Activated naive CD8-positive, alpha-beta T cell treated with anti-CD3 and anti-CD28 coated beads, Interleukin-2, amount 10 ng/mL, durations not matched to agents 7 days and 5 days (primary cell): ENCODE measurements around the gene USP21. TPM values are rescaled to one million over a fixed set of nuclear protein-coding genes. Genes with fewer than 3 reads are reported as not detected.

ENCODE experiments used
- ATAC-seq: fragments of 150-1000 bp; cut with Tn5 transposase; one replicate; pipeline ENCODE4 v1.10.0; 2021; ENCODE audit warnings: low read depth, moderate library complexity
- POLR2A ChIA-PET: fragments of 350-600 bp; sonication (Branson Sonifier 250); formaldehyde crosslinking; loops from one replicate; lab custom pipeline; 2021; ENCODE audit warnings: antibody characterized with exemption; lab: Charles Lee
- DNase-seq: peaks from one replicate; pipeline ENCODE4 v3.0.0; 2021
- H3K27ac Mint-ChIP-seq: one replicate; pipeline ENCODE4 v1.8.0; 2022; ENCODE audit warnings: mild to moderate bottlenecking, mixed read lengths
- H3K27me3 Mint-ChIP-seq: one replicate; pipeline ENCODE4 v1.8.0; 2022; ENCODE audit warnings: mild to moderate bottlenecking, moderate library complexity, mixed read lengths
- H3K36me3 Mint-ChIP-seq: one replicate; pipeline ENCODE4 v1.8.0; 2021; ENCODE audit warnings: mild to moderate bottlenecking, mixed read lengths
- H3K4me1 Mint-ChIP-seq: one replicate; pipeline ENCODE4 v1.8.0; 2021; ENCODE audit warnings: mixed read lengths
- H3K4me3 Mint-ChIP-seq: one replicate; pipeline ENCODE4 v1.8.0; 2022; ENCODE audit warnings: mild to moderate bottlenecking, moderate library complexity, mixed read lengths
- H3K9me3 Mint-ChIP-seq: one replicate; pipeline ENCODE4 v1.8.0; 2021; ENCODE audit warnings: mixed read lengths
- total RNA-seq, 2 experiments: library from RNA; stranded (reverse); gene quantifications; one replicate each; pipeline ENCODE4 v1.2.3, GENCODE V29; 2021

USP21 gene
- total RNA-seq, 2 experiments from 2014 or later = 40.7 to 46.8 TPM

GRCh38 chr1:161122967-161123366, 36.3 kb upstream of the USP21 start:
- H3K36me3 Mint-ChIP-seq = peaks cover 32% of the 10 kb centered on the region
- no peaks in the 10 kb centered on the region for H3K27me3 Mint-ChIP-seq
- H3K27ac Mint-ChIP-seq = no peak overlapping the region
- POLR2A ChIA-PET = interaction anchor here (1.3 to 1.8 kb wide), 3 partner anchors 10 to 77 kb away, joined by 3 to 5 read pairs (median 4); partner anchors contain the start of genes ARHGAP30, DEDD and USF1
- no peak for DNase-seq
- no peaks in the 10 kb centered on the region for H3K9me3 Mint-ChIP-seq
- H3K4me1 Mint-ChIP-seq = peaks cover 29% of the 10 kb centered on the region
- H3K4me3 Mint-ChIP-seq = no peak overlapping the region
- no peak for ATAC-seq

GRCh38 chr1:161127649-161128048, 31.7 kb upstream of the USP21 start:
- peaks cover 45% of the 10 kb centered on the region for H3K36me3 Mint-ChIP-seq
- no peak overlapping the region for H3K4me3 Mint-ChIP-seq
- H3K27me3 Mint-ChIP-seq = no peaks in the 10 kb centered on the region
- H3K9me3 Mint-ChIP-seq = no peaks in the 10 kb centered on the region
- peaks cover 43% of the 10 kb centered on the region for H3K4me1 Mint-ChIP-seq
- peak overlapping the region; percentile 28 for H3K27ac Mint-ChIP-seq
- POLR2A ChIA-PET = interaction anchor here (1.6 kb wide), 1 partner anchor 10 kb away, joined by 7 read pairs; the partner anchor contains the start of genes NIT1 and PFDN2
- ATAC-seq (no peak), DNase-seq (no peak)

- POLR2A ChIA-PET = interaction anchor here (1.7 kb wide), 1 partner anchor 11 kb away, joined by 4 read pairs; the partner anchor contains the start of genes NIT1 and PFDN2
- H3K36me3 Mint-ChIP-seq = peaks cover 38% of the 10 kb centered on the region
- no peak overlapping the region for H3K4me3 Mint-ChIP-seq
- no peak for ATAC-seq
- no peaks in the 10 kb centered on the region for H3K27me3 Mint-ChIP-seq
- H3K9me3 Mint-ChIP-seq = no peaks in the 10 kb centered on the region
- no peak for DNase-seq
- no peak overlapping the region for H3K27ac Mint-ChIP-seq
- peaks cover 43% of the 10 kb centered on the region for H3K4me1 Mint-ChIP-seq
These were observed 30.5 kb upstream of the USP21 start for GRCh38 chr1:161128591-161129420.

- no peak for DNase-seq
- Mint-ChIP-seq H3K4me3 (peak overlapping the region; percentile 9), H3K4me1 (peaks cover 45% of the 10 kb centered on the region), H3K36me3 (peaks cover 36% of the 10 kb centered on the region), H3K9me3 (no peaks in the 10 kb centered on the region), H3K27me3 (no peaks in the 10 kb centered on the region), H3K27ac (no peak overlapping the region)
- no peak for ATAC-seq
- POLR2A ChIA-PET = interaction anchor here (1.7 kb wide), 1 partner anchor 13 kb away, joined by 4 read pairs; the partner anchor contains the start of genes NIT1 and PFDN2
These were observed 29.0 kb upstream of the USP21 start for GRCh38 chr1:161130266-161130665.

- no peak for DNase-seq
- no peak for ATAC-seq
- Mint-ChIP-seq H3K9me3 (no peaks in the 10 kb centered on the region), H3K4me1 (peaks cover 40% of the 10 kb centered on the region), H3K4me3 (no peak overlapping the region), H3K27ac (no peak overlapping the region), H3K36me3 (peaks cover 30% of the 10 kb centered on the region), H3K27me3 (no peaks in the 10 kb centered on the region)
- POLR2A ChIA-PET = interaction anchor here (0.6 to 2.4 kb wide), 13 partner anchors 10 to 118 kb away, joined by 3 to 15 read pairs (median 5); partner anchors contain the start of genes ARHGAP30, B4GALT3, F11R and PPOX
These were observed 27.5 kb upstream of the USP21 start for GRCh38 chr1:161131523-161132409.

- Mint-ChIP-seq H3K36me3 (peaks cover 22% of the 10 kb centered on the region), H3K27ac (no peak within 1 kb of the TSS), H3K4me1 (peaks cover 35% of the 10 kb centered on the region), H3K27me3 (no peaks in the 10 kb centered on the region), H3K9me3 (no peaks in the 10 kb centered on the region), H3K4me3 (no peak within 1 kb of the TSS)
- peak; percentile 98 for ATAC-seq
- peak; percentile 92 for DNase-seq
- POLR2A ChIA-PET = interaction anchor here (0.6 to 2.4 kb wide), 16 partner anchors 9 to 126 kb away, joined by 3 to 15 read pairs (median 4); partner anchors contain the start of genes ARHGAP30, B4GALT3, F11R and PCP4L1
These were observed 26.7 kb upstream of the USP21 start, which contains the start of gene DEDD for GRCh38 chr1:161132410-161133219. Gene DEDD, minus strand, starts transcription at chr1:161132667. Its CDS starts 8,205 bp downstream, at chr1:161124462.

- Mint-ChIP-seq H3K4me1 (peaks cover 30% of the 10 kb centered on the region), H3K9me3 (no peaks in the 10 kb centered on the region), H3K27ac (no peak overlapping the region), H3K4me3 (no peak overlapping the region), H3K36me3 (peaks cover 16% of the 10 kb centered on the region), H3K27me3 (no peaks in the 10 kb centered on the region)
- ATAC-seq (no peak), DNase-seq (no peak)
- POLR2A ChIA-PET = interaction anchor here (0.6 to 2.6 kb wide), 14 partner anchors 8 to 125 kb away, joined by 3 to 15 read pairs (median 6); partner anchors contain the start of genes ARHGAP30, B4GALT3, F11R and PCP4L1
These were observed 26.0 kb upstream of the USP21 start for GRCh38 chr1:161133220-161133740.

- peaks cover 2% of the 10 kb centered on the region for H3K36me3 Mint-ChIP-seq
- no peak overlapping the region for H3K27ac Mint-ChIP-seq
- no peaks in the 10 kb centered on the region for H3K27me3 Mint-ChIP-seq
- no peaks in the 10 kb centered on the region for H3K9me3 Mint-ChIP-seq
- no peak overlapping the region for H3K4me3 Mint-ChIP-seq
- ATAC-seq = no peak
- no peak for DNase-seq
- POLR2A ChIA-PET = interaction anchor here (0.6 to 2.2 kb wide), 3 partner anchors 16 to 69 kb away, joined by 3 to 6 read pairs (median 3); partner anchors contain the start of gene UFC1
- H3K4me1 Mint-ChIP-seq = peaks cover 5% of the 10 kb centered on the region
These were observed 21.4 kb upstream of the USP21 start for GRCh38 chr1:161137881-161138280.

GRCh38 chr1:161138431-161138830, 20.9 kb upstream of the USP21 start:
- peaks cover 2% of the 10 kb centered on the region for H3K36me3 Mint-ChIP-seq
- H3K4me1 Mint-ChIP-seq = peaks cover 5% of the 10 kb centered on the region
- H3K4me3 Mint-ChIP-seq = no peak overlapping the region
- DNase-seq = no peak
- H3K9me3 Mint-ChIP-seq = no peaks in the 10 kb centered on the region
- POLR2A ChIA-PET = interaction anchor here (0.6 to 2.2 kb wide), 3 partner anchors 15 to 69 kb away, joined by 3 to 6 read pairs (median 3); partner anchors contain the start of gene UFC1
- peak overlapping the region; percentile 37 for H3K27ac Mint-ChIP-seq
- no peaks in the 10 kb centered on the region for H3K27me3 Mint-ChIP-seq
- ATAC-seq = no peak

- H3K27me3 Mint-ChIP-seq = no peaks in the 10 kb centered on the region
- DNase-seq (no peak), ATAC-seq (no peak)
- peaks cover 2% of the 10 kb centered on the region for H3K36me3 Mint-ChIP-seq
- H3K27ac Mint-ChIP-seq = no peak overlapping the region
- H3K4me1 Mint-ChIP-seq = peaks cover 5% of the 10 kb centered on the region
- POLR2A ChIA-PET = interaction anchor here (0.7 kb wide), 1 partner anchor 26 kb away, joined by 3 read pairs; the partner anchor contains the start of gene PPOX
- H3K9me3 Mint-ChIP-seq = no peaks in the 10 kb centered on the region
- no peak overlapping the region for H3K4me3 Mint-ChIP-seq
These were observed 19.5 kb upstream of the USP21 start for GRCh38 chr1:161139766-161140165.

GRCh38 chr1:161140755-161141400, 18.4 kb upstream of the USP21 start:
- Mint-ChIP-seq H3K4me1 (peaks cover 3% of the 10 kb centered on the region), H3K4me3 (no peak overlapping the region), H3K36me3 (peaks cover 1% of the 10 kb centered on the region), H3K27ac (no peak overlapping the region), H3K9me3 (no peaks in the 10 kb centered on the region), H3K27me3 (no peaks in the 10 kb centered on the region)
- DNase-seq (no peak), ATAC-seq (no peak)
- POLR2A ChIA-PET = interaction anchor here (0.5 to 1.3 kb wide), 5 partner anchors 8 to 101 kb away, joined by 3 to 5 read pairs (median 4); partner anchors contain the start of gene DEDD
